Measurements from ENCODE around the gene SRBD1. TPM values are rescaled to one million over a fixed set of nuclear protein-coding genes. Genes with fewer than 3 reads are reported as not detected.

The SRBD1 gene
- total RNA-seq, 1 donor from 2014 or later = 19.3 TPM

- no peak overlapping the region for H3K4me3 Mint-ChIP-seq
- DNase-seq (ENCODE audit: extremely low spot score, unreplicated experiment) = no peak
These were observed 67.8 kb downstream of the SRBD1 start for GRCh38 chr2:45543257-45543656.

GRCh38 chr2:45542013-45542412 is 69.1 kb downstream of the SRBD1 start:
- no peak for DNase-seq (ENCODE audit: extremely low spot score, unreplicated experiment)
- peaks cover 23% of the 10 kb centered on the region for H3K36me3 Mint-ChIP-seq
- no peak overlapping the region for H3K4me3 Mint-ChIP-seq
- H3K9me3 Mint-ChIP-seq = no peaks in the 10 kb centered on the region
- H3K27ac Mint-ChIP-seq = no peak overlapping the region
- no peak for TF ChIP-seq CTCF (conservative IDR thresholded peaks at IDR 0.05)
- no peaks in the 10 kb centered on the region for H3K4me1 Mint-ChIP-seq (ENCODE audit: unreplicated experiment)
- H3K27me3 Mint-ChIP-seq = no peaks in the 10 kb centered on the region

More at GRCh38 chr2:45543257-45543656, 67.8 kb downstream of the SRBD1 start:
- H3K27ac Mint-ChIP-seq = no peak overlapping the region
- TF ChIP-seq CTCF (conservative IDR thresholded peaks at IDR 0.05) = no peak
- no peaks in the 10 kb centered on the region for H3K4me1 Mint-ChIP-seq (ENCODE audit: unreplicated experiment)
- no peaks in the 10 kb centered on the region for H3K27me3 Mint-ChIP-seq
- peaks cover 19% of the 10 kb centered on the region for H3K36me3 Mint-ChIP-seq
- H3K9me3 Mint-ChIP-seq = no peaks in the 10 kb centered on the region

GRCh38 chr2:45541450-45541849 is 69.6 kb downstream of the SRBD1 start:
- no peak for TF ChIP-seq CTCF (conservative IDR thresholded peaks at IDR 0.05)
- Mint-ChIP-seq H3K27ac (no peak overlapping the region), H3K4me1 (ENCODE audit: unreplicated experiment) (no peaks in the 10 kb centered on the region), H3K27me3 (no peaks in the 10 kb centered on the region), H3K9me3 (no peaks in the 10 kb centered on the region), H3K4me3 (no peak overlapping the region), H3K36me3 (peaks cover 22% of the 10 kb centered on the region)
- DNase-seq (ENCODE audit: extremely low spot score, unreplicated experiment) = no peak

- no peak for TF ChIP-seq CTCF (conservative IDR thresholded peaks at IDR 0.05)
- Mint-ChIP-seq H3K27ac (no peak overlapping the region), H3K27me3 (no peaks in the 10 kb centered on the region), H3K4me3 (no peak overlapping the region), H3K4me1 (ENCODE audit: unreplicated experiment) (no peaks in the 10 kb centered on the region), H3K9me3 (no peaks in the 10 kb centered on the region), H3K36me3 (peaks cover 20% of the 10 kb centered on the region)
- DNase-seq (ENCODE audit: extremely low spot score, unreplicated experiment) = no peak
These were observed 70.1 kb downstream of the SRBD1 start for GRCh38 chr2:45540942-45541341.

- Mint-ChIP-seq H3K36me3 (peaks cover 7% of the 10 kb centered on the region), H3K4me3 (no peak overlapping the region)
- DNase-seq (ENCODE audit: extremely low spot score, unreplicated experiment) = no peak
These were observed 77.3 kb downstream of the SRBD1 start for GRCh38 chr2:45533771-45534170.

More at GRCh38 chr2:45533771-45534170, 77.3 kb downstream of the SRBD1 start:
- Mint-ChIP-seq H3K9me3 (no peaks in the 10 kb centered on the region), H3K4me1 (ENCODE audit: unreplicated experiment) (no peaks in the 10 kb centered on the region), H3K27ac (no peak overlapping the region), H3K27me3 (no peaks in the 10 kb centered on the region)
- no peak for TF ChIP-seq CTCF (conservative IDR thresholded peaks at IDR 0.05)
